Left lobe of liver (tissue), 2 donors: ENCODE results near the gene SETSIP. TPM values are rescaled to one million over a fixed set of nuclear protein-coding genes. Genes with fewer than 3 reads are reported as not detected.
A peak's percentile ranks its signal among the peaks of the same experiment; 100 is the strongest.
"Not testable (repeated sequence)": the region's sequence is repeated elsewhere in the genome, so short reads cannot be mapped to it uniquely, and the experiment has no call there.

Experiments
- ATAC-seq: fragments of 200-7000 bp; cut with Tn5 transposase; one replicate; pipeline ENCODE4 v1.9.1; 2020; ENCODE audit warnings: mild to moderate bottlenecking, moderate library complexity
- DNase-seq: peaks from one replicate; pipeline ENCODE4 v3.0.0-alpha.2; 2020; ENCODE audit warnings: low spot score
- total RNA-seq: library from RNA; stranded (reverse); gene quantifications from one replicate; pipeline ENCODE4 v1.2.1, GENCODE V29; 2021
- donor health status: DM: no; HTN: no; CAD: no; lungs with moderate emphysema.
- donor health status: DM: no; HTN: yes; CAD: no.

Gene SETSIP
- total RNA-seq, 1 donor from 2014 or later = not detected

- no peak for ATAC-seq
These were observed 10.2 kb downstream of the SETSIP start for GRCh38 chr1:92065042-92065441.

GRCh38 chr1:92051948-92052347 lies 23.3 kb downstream of the SETSIP start:
- ATAC-seq = no peak

More at GRCh38 chr1:92065042-92065441, 10.2 kb downstream of the SETSIP start:
- no peak for DNase-seq

GRCh38 chr1:92045766-92046495 lies 29.3 kb downstream of the SETSIP start:
- no peak for ATAC-seq

More at GRCh38 chr1:92051948-92052347, 23.3 kb downstream of the SETSIP start:
- no peak for DNase-seq

GRCh38 chr1:92043621-92044020 lies 31.6 kb downstream of the SETSIP start:
- ATAC-seq (no peak), DNase-seq (no peak)

More at GRCh38 chr1:92045766-92046495, 29.3 kb downstream of the SETSIP start:
- DNase-seq = no peak

- ATAC-seq (no peak), DNase-seq (no peak)
These were observed 34.2 kb downstream of the SETSIP start for GRCh38 chr1:92040971-92041370.

GRCh38 chr1:92038695-92039346 lies 36.4 kb downstream of the SETSIP start:
- DNase-seq (no peak), ATAC-seq (peak; percentile 96)

GRCh38 chr1:92037400-92037799 lies 37.8 kb downstream of the SETSIP start:
- ATAC-seq (no peak), DNase-seq (no peak)

GRCh38 chr1:92031281-92032110 lies 43.7 kb downstream of the SETSIP start:
- DNase-seq (no peak), ATAC-seq (no peak)

GRCh38 chr1:92030656-92031107 lies 44.5 kb downstream of the SETSIP start:
- ATAC-seq (no peak), DNase-seq (no peak)

- DNase-seq (no peak), ATAC-seq (no peak)
These were observed 45.8 kb downstream of the SETSIP start for GRCh38 chr1:92029241-92029922.

- ATAC-seq = no peak
These were observed 48.4 kb downstream of the SETSIP start for GRCh38 chr1:92026806-92027205.

GRCh38 chr1:92026042-92026441 lies 49.2 kb downstream of the SETSIP start:
- ATAC-seq, DNase-seq: not testable (repeated sequence)

More at GRCh38 chr1:92026806-92027205, 48.4 kb downstream of the SETSIP start:
- DNase-seq = no peak

Other genes starting within 250 kb of the SETSIP start
- 9.3 TPM for gene TGFBR3, start 189.3 kb downstream of the SETSIP start, total RNA-seq
- gene BRDT, start 126.0 kb downstream of the SETSIP start, total RNA-seq = not detected
- not detected for gene EPHX4, start 45.4 kb downstream of the SETSIP start, total RNA-seq
- gene BTBD8, start 4.9 kb upstream of the SETSIP start, total RNA-seq = 3.0 TPM
- gene C1orf146, start 142.5 kb upstream of the SETSIP start, total RNA-seq = not detected
- gene GLMN, start 223.6 kb upstream of the SETSIP start, total RNA-seq = 2.0 TPM
- gene RPAP2, start 223.6 kb upstream of the SETSIP start, total RNA-seq = 10.5 TPM